GM19468 (cell line): ENCODE data around the gene PUS10.
"Not testable (repeated sequence)": the region's sequence is repeated elsewhere in the genome, so short reads cannot be mapped to it uniquely, and the experiment has no call there.

Source experiments
- ATAC-seq: cut with Tn5 transposase; IDR thresholded peaks from one replicate; pipeline ENCODE4 v1.9.1; 2021; ENCODE audit warnings: mild to moderate bottlenecking, moderate library complexity, moderate number of reproducible peaks; ENCODE audit not compliant: unreplicated experiment; ENCODE audit errors: extremely low read depth

The PUS10 gene

GRCh38 chr2:61014763-61015162, 3.3 kb downstream of the PUS10 start:
- ATAC-seq = no peak

- ATAC-seq = no peak
These were observed 4.7 kb downstream of the PUS10 start for GRCh38 chr2:61013382-61013781.

DNA sequence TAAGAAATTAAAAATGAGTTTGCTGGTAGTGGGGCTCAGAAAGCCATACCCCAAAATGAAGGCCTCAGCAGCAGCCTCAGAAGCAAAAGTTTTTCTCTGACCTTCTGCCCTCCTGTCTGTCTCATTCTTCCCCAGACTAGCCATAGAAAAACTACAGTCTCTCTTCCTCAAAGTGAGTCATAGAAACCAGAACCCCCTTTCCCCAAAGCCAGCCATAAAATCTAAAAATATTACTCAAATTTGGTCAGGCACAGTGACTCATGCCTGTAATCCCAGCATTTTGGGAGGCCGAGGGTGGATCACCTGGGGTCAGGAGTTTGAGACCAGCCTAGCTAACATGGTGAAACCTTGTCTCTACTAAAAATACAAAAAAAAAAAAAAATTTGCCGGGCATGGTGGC, 5.8 kb downstream of the PUS10 start:
- ATAC-seq = not testable (repeated sequence)

DNA sequence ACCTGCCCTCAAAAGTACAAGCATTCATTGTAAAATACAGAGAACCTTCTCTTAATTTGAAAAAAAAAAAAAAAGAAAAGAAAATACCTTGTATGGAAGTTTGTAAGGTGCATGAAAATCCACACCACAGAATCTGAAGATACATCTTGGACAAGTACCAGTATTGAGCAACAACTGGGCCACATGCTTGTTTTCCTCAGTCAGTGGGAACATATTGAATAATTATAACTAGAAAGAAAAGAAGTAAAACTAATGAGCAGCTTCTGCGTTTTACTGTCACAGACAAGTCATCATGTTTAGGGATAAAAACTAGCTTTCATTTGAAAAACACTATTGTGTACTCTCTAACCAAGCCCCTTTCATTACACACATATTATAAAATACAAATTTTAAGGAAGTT, 6.4 kb downstream of the PUS10 start:
- ATAC-seq = no peak

DNA sequence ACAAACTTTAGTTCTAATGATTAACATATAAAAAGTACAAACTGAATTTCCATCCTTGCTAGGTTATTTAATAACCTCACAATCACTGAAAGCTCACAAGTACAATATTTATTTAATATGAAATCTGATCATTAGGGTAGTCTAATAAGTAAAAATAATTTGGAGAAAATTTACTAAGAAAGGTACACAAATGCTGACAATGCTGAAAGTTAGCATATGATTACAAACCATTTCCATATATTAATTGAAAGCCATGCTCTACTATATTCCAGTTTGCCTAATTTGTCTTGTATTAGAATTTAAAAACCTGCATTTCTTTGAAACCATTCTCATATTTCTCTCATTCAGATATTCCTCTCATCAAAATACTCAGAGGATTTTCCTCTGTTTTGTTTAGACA, 8.7 kb downstream of the PUS10 start:
- ATAC-seq = no peak

DNA sequence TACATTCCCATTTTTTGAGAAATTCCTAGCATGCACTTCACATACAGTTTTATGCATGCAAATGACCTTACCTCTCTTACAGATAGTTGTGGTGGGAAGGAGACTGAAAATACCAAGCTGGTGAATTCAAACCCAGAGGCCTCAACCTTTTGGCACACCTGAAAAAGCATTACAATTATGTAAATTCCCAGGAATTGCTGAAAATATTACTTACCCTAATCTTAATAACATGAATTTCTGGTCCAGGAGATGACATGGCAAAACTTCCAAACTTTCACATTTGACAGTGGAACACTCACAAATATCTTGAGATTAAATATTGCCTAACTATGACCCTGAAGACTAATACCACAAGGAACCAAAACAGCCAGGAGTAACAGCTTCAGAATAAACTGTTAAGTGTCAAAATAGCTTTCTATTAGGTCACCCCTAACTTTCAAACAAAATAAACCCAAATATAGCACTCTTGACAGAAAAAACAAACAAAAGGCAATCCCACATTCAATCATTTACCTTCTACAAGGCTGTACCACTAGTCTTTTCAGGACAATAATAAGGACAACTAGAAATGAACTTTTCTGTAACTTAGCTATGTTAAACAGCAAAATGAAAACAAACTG, 11.5 kb downstream of the PUS10 start:
- ATAC-seq = no peak

GRCh38 chr2:61005736-61006135, 12.3 kb downstream of the PUS10 start:
- ATAC-seq = no peak

- ATAC-seq = no peak
These were observed 19.2 kb downstream of the PUS10 start for GRCh38 chr2:60998628-60999545.

GRCh38 chr2:60994131-60994530, 23.9 kb downstream of the PUS10 start:
- ATAC-seq = no peak

- ATAC-seq = peak; percentile 88
These were observed 25.1 kb downstream of the PUS10 start for GRCh38 chr2:60992985-60993392.

DNA sequence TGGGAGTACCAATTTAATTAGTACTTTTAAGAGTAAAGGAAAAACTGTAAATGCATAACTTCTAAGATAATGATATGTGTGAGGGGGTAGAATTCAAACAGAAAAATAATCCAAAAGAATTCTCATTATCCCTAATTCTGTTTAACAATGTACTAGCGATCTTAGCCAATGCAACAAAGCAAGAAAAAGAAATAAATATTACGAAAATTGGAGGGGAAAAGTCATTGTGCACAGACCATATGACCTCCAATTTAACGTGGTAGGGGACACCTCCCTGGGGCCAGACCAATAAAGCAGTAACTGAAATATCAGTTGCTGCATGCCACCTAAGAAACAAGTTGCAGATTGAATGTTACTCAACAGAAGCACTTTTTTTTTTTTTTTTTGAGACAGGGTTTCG, 26.4 kb downstream of the PUS10 start:
- no peak for ATAC-seq

- no peak for ATAC-seq
These were observed 28.8 kb downstream of the PUS10 start for GRCh38 chr2:60989259-60989658.

GRCh38 chr2:60987656-60988055, 30.4 kb downstream of the PUS10 start:
- ATAC-seq = not testable (repeated sequence)

GRCh38 chr2:60987041-60987440, 31.0 kb downstream of the PUS10 start:
- ATAC-seq = no peak

DNA sequence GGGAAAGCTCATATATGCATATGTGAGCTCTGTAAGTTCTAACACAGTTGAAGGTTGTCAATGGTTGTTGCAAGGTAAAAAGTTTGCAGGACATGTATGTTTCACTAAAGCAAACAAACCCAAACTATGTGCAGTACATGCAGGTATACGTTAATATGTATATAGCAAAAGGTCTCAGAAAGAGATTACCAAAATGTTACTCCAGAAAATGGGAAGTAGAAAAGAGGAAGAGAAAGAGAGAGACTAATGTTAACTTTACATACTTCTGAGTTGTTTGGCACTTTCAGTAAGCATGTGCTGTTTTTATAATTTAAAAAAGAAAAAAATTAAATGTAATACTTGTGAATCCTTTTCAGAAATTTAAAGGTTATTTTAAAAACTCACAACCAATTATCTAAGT, 33.3 kb downstream of the PUS10 start:
- ATAC-seq = no peak

DNA sequence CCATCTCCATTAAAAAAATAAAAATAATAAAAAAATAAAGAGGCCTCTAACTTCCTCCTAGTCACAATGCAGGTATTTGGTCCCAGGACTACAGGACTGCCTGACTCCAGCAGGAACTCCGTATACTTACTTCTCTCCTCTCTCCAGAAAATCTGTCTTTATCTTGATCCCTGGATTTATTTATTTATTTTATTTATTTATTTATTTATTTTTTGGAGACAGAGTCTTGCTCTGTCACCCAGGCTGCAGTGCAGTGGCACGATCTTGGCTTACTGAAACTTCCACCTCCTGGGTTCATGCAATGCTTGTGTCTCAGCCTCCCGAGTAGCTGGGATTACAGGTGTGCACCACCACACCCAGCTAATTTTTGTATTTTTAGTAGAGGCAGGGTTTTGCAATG, 36.0 kb downstream of the PUS10 start:
- not testable (repeated sequence) for ATAC-seq

DNA sequence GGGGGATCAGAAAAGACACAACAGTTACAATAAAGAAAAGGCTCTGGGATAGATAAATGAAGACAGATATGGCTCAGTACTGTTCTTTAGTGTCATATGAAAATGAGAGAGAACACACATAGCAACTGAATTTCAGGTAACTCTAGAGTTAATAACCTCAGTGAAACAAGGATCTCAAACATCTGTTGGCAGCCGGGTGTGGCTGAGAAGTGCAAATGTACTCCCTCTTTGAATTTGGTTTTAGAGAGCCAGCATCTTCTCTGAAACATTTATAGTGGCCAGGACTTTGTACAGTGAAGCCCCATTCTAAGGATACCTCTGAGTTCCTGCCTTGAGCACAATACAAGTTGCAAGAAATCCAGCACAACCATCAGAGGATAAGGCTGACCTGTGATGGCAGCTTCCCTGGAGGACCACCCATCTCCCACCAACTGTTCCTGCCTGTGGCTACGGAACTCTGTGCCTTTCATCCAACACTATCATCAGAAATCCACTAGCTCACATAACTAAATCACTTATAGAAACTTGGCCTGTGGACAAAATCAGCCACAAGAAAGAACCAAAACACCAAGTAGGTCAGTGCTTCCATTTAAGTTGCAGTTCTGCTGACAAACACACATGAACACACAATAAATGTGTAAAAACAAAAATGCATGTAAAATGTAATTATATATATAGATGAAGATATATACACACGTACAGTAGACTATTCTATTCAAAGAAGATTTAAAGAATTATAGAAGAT, 37.8 kb downstream of the PUS10 start:
- ATAC-seq = no peak

DNA sequence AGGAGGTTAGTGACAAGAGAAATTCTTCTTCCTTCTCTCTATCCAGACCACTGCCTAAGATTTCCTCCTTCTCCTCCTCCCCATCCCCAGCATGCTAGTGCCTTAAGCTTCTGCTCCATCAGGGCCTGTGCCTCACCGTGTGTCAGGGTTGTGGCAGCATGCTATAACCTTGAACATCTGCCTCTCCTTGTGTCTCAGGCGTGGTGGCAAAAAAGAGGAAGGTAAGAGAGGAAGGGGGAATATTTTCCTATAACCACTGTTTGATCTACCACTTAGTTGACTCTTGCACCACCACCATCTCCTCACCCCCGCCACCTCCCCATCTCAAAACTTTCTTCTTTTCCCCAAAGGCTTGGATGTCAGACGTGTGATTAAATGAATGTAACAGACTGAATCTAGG, 38.8 kb downstream of the PUS10 start:
- no peak for ATAC-seq

DNA sequence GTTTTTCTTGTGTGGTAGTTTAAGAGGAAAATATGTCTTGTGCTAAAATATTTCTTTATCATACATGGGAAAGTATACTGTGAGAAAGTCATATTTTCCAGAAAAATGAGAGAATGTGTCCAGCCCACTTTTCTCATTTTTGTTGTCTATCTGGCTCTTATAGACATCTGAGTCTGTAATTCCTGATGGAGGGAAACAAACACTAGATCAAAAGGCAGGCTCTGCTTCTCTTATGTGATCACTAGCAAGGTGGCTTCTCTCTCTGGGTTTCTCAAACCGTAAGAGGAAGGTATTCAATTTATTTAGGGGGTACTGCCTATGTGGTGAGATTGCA, 40.5 kb downstream of the PUS10 start:
- ATAC-seq = no peak

DNA sequence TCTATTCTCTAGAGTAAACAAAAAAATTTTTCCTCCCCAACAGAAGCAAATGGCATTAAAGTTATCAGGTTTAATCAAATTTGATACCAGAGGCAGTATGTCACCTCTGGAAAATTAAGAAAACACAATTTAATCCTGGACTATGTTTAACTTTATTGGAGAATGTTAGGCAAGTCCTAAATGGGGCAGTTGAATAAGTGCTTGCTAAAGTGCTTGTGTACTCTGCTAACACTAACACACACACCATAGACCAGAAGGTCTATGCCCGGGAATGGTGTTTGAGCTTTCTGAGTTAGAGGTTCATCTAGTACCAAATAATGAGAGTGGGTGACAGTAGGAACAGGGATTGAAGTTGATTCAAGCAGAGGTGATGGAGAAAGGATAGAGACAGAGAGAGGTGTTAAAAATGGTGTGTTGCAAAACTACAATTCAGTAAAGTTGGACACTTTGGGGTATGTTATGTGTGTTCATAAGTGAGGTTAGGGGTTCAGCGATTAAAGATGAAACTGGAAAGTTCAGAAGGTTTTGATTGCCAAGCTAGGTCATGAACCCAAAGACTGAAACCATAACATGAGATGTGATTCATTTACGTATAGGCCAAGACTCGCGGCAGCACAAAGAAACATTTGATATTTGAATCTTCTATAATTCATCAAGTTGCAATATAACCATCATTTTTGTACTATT, 41.0 kb downstream of the PUS10 start:
- no peak for ATAC-seq
